ENCODE results near the gene EPS15. TPM values are rescaled to one million over a fixed set of nuclear protein-coding genes. Genes with fewer than 3 reads are reported as not detected.

The EPS15 gene
- total and polyA plus RNA-seq, 9 of the 15 experiments (the other 6 are each of a cell fraction or from before 2014, with no cell fraction given), result 23.1 to 69.0 (median 41.7) TPM

DNA sequence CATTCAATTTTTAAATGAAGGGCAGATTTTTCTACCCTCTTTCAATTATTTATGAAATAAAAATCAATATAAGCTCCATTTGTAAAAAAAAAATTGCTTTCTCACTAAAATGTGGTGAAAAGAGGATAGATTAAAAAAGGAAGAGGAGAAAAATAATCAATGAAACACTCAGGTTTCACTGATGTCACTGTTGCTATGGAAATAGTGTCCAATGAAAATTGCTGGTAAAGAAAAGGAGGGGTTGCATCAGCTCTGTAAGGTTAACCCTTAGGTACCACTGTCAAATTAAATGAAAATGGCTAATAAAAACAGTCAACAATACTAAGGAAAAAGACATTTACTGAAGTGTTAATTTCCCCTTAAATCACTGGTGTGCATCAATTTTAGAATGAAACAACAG is 97.1 kb downstream of the EPS15 start:
- Histone ChIP-seq H2AFZ (ENCODE audit: low read depth, low read length) (no peak overlapping the region), H3K36me3 (ENCODE audit: control insufficient read depth, insufficient read depth, low read length) (peaks cover 32% of the 10 kb centered on the region), H3K4me1 (replicated peaks in 1 of 2; ENCODE audit: control insufficient read depth in 2 of 2, insufficient read depth in 2 of 2, low read length in 2 of 2) (peaks cover 7 to 33% of the 10 kb centered on the region in 2 experiments), H3K4me3 (no peak overlapping the region), H3K9me1 (ENCODE audit: control insufficient read depth, insufficient read depth, low read length) (no peaks in the 10 kb centered on the region), H3K79me2 (ENCODE audit: control insufficient read depth, insufficient read depth, low read length) (no peaks in the 10 kb centered on the region), H4K20me1 (replicated peaks; ENCODE audit: control insufficient read depth, insufficient read depth, low read length) (no peaks in the 10 kb centered on the region), H3K27ac (ENCODE audit: extremely low read depth, low read depth, low read length) (no peak overlapping the region), H3K27me3 (ENCODE audit: control insufficient read depth in 2 of 2, insufficient read depth in 2 of 2, low read length in 2 of 2) (no peaks in the 10 kb centered on the region), H3K4me2 (ENCODE audit: insufficient read depth, low read length) (no peak overlapping the region), H3K9ac (ENCODE audit: insufficient read depth in 1 of 2, low read depth in 2 of 2, low read length in 2 of 2) (no peak overlapping the region), H3K9me3 (replicated peaks; ENCODE audit: control insufficient read depth, insufficient read depth, low read depth, low read length) (no peaks in the 10 kb centered on the region)
- BruUV-seq (replicated peaks), result no TSS peak
- POLR2A ChIA-PET, result interaction anchor here (1.0 to 1.2 kb wide), 2 partner anchors 9 to 40 kb away, joined by 3 read pairs; no protein-coding TSS in a partner anchor
- CTCF ChIA-PET (ENCODE audit: low intra/inter-chr PET ratio), result no interaction called here
- peak; percentile 82 for ATAC-seq
- in situ Hi-C loops (cut with MboI), result no loop called here
- no peak for FAIRE-seq
- intact Hi-C loops (cut with micrococcal nuclease), result no loop called here
- peak; percentile 51 to 59 (median 53) for DNase-seq (ENCODE audit: extremely low read depth in 1 of 4, low spot score in 3 of 4)
- TF ChIP-seq ESRRB (CRISPR knock-in tag; IDR thresholded peaks at IDR 0.05; ENCODE audit: borderline replicate concordance) (no peak), SMARCB1 (IDR thresholded peaks at IDR 0.05; ENCODE audit: insufficient read length, low read depth) (no peak), NR2C2 (CRISPR knock-in tag; IDR thresholded peaks at IDR 0.05) (no peak), NR2C2 (tag; IDR thresholded peaks at IDR 0.05) (peak; percentile 35; the same call in 1 of the 2 replicates), ARID1B (IDR thresholded peaks at IDR 0.05) (0 out of 2 replicates have a peak, but pooled peaks have one; percentile 31), POLR2AphosphoS5 (IDR thresholded peaks at IDR 0.05; ENCODE audit: control insufficient read depth, insufficient read depth, low read depth, low read length) (no peak), ZFP1 (CRISPR knock-in tag; IDR thresholded peaks at IDR 0.05) (no peak), EHMT2 (IDR thresholded peaks at IDR 0.05) (no peak), CSDE1 (IDR thresholded peaks at IDR 0.05) (no peak), CEBPB (tag; IDR thresholded peaks at IDR 0.05) (peak; percentile 91), ATF7 (IDR thresholded peaks at IDR 0.05) (peak; percentile 65; the same call in 1 of the 2 replicates), PURB (CRISPR knock-in tag; IDR thresholded peaks at IDR 0.05; ENCODE audit: low read depth) (no peak), ATF1 (CRISPR knock-in tag; IDR thresholded peaks at IDR 0.05) (no peak), ATF1 (tag; IDR thresholded peaks at IDR 0.05) (peak; percentile 93), BMI1 (IDR thresholded peaks at IDR 0.05; ENCODE audit: low read length) (no peak)
- TF ChIP-seq, protein P1, sequence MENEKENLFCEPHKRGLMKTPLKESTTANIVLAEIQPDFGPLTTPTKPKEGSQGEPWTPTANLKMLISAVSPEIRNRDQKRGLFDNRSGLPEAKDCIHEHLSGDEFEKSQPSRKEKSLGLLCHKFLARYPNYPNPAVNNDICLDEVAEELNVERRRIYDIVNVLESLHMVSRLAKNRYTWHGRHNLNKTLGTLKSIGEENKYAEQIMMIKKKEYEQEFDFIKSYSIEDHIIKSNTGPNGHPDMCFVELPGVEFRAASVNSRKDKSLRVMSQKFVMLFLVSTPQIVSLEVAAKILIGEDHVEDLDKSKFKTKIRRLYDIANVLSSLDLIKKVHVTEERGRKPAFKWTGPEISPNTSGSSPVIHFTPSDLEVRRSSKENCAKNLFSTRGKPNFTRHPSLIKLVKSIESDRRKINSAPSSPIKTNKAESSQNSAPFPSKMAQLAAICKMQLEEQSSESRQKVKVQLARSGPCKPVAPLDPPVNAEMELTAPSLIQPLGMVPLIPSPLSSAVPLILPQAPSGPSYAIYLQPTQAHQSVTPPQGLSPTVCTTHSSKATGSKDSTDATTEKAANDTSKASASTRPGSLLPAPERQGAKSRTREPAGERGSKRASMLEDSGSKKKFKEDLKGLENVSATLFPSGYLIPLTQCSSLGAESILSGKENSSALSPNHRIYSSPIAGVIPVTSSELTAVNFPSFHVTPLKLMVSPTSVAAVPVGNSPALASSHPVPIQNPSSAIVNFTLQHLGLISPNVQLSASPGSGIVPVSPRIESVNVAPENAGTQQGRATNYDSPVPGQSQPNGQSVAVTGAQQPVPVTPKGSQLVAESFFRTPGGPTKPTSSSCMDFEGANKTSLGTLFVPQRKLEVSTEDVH (IDR thresholded peaks at IDR 0.05; ENCODE audit: low read depth, partially characterized antibody), result peak; percentile 58
- TF ChIP-seq, protein P2, sequence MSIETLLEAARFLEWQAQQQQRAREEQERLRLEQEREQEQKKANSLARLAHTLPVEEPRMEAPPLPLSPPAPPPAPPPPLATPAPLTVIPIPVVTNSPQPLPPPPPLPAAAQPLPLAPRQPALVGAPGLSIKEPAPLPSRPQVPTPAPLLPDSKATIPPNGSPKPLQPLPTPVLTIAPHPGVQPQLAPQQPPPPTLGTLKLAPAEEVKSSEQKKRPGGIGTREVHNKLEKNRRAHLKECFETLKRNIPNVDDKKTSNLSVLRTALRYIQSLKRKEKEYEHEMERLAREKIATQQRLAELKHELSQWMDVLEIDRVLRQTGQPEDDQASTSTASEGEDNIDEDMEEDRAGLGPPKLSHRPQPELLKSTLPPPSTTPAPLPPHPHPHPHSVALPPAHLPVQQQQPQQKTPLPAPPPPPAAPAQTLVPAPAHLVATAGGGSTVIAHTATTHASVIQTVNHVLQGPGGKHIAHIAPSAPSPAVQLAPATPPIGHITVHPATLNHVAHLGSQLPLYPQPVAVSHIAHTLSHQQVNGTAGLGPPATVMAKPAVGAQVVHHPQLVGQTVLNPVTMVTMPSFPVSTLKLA (conservative IDR thresholded peaks at IDR 0.05), result no peak; a peak in 1 of 4 replicates
- TF ChIP-seq, protein P3, sequence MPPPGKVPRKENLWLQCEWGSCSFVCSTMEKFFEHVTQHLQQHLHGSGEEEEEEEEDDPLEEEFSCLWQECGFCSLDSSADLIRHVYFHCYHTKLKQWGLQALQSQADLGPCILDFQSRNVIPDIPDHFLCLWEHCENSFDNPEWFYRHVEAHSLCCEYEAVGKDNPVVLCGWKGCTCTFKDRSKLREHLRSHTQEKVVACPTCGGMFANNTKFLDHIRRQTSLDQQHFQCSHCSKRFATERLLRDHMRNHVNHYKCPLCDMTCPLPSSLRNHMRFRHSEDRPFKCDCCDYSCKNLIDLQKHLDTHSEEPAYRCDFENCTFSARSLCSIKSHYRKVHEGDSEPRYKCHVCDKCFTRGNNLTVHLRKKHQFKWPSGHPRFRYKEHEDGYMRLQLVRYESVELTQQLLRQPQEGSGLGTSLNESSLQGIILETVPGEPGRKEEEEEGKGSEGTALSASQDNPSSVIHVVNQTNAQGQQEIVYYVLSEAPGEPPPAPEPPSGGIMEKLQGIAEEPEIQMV (tag; conservative IDR thresholded peaks at IDR 0.05; ENCODE audit: low read depth), result no peak
- TF ChIP-seq, protein P4, sequence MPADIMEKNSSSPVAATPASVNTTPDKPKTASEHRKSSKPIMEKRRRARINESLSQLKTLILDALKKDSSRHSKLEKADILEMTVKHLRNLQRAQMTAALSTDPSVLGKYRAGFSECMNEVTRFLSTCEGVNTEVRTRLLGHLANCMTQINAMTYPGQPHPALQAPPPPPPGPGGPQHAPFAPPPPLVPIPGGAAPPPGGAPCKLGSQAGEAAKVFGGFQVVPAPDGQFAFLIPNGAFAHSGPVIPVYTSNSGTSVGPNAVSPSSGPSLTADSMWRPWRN (IDR thresholded peaks at IDR 0.05; ENCODE audit: low read depth), result 0 out of 2 replicates have a peak, but pooled peaks have one; percentile 36

Data from K562 (cell line).